Trophoblast cell (in vitro differentiated cells and primary cell): ENCODE results near the gene SAMD11.

Source experiments
- DNase-seq, 2 donors: peaks; one replicate each; pipeline ENCODE4 v3.0.0-alpha.2; 2016
- H2AFZ ChIP-seq: 2 replicates; pipeline ENCODE4 v1.6.1; 2013; ENCODE audit warnings: low read length, moderate library complexity, mild to moderate bottlenecking; ENCODE audit not compliant: insufficient read depth, poor library complexity
- H2AK5ac ChIP-seq: 2 replicates; pipeline ENCODE4 v1.6.1; 2013; ENCODE audit warnings: mild to moderate bottlenecking, low read length
- H2BK120ac ChIP-seq: 2 replicates; pipeline ENCODE4 v1.6.1; 2013; ENCODE audit warnings: low read length, mild to moderate bottlenecking, moderate library complexity; ENCODE audit not compliant: insufficient read depth, poor library complexity
- H2BK12ac ChIP-seq: 2 replicates; pipeline ENCODE4 v1.6.1; 2013; ENCODE audit warnings: mild to moderate bottlenecking, low read length, moderate library complexity
- H2BK5ac ChIP-seq: 2 replicates; pipeline ENCODE4 v1.6.1; 2013; ENCODE audit warnings: low read length, low read depth, moderate library complexity, mild to moderate bottlenecking; ENCODE audit not compliant: poor library complexity
- H3K14ac ChIP-seq: 2 replicates; pipeline ENCODE4 v1.6.1; 2013; ENCODE audit warnings: mild to moderate bottlenecking, low read length
- H3K18ac ChIP-seq: 2 replicates; pipeline ENCODE4 v1.6.1; 2013; ENCODE audit warnings: mild to moderate bottlenecking, low read length
- H3K23ac ChIP-seq: 2 replicates; pipeline ENCODE4 v1.6.1; 2013; ENCODE audit warnings: low read length
- H3K27ac ChIP-seq: 2 replicates; pipeline ENCODE4 v1.5.1; 2013; ENCODE audit warnings: low read depth, mild to moderate bottlenecking, inconsistent platforms, low read length, moderate library complexity
- H3K27me3 ChIP-seq: 2 replicates; pipeline ENCODE4 v1.6.1; 2013; ENCODE audit warnings: inconsistent platforms, mild to moderate bottlenecking, low read length, moderate library complexity; ENCODE audit not compliant: insufficient read depth
- H3K36me3 ChIP-seq, 2 experiments: 1 replicate in 1 of 2; 2 replicates in 1 of 2; pipeline ENCODE4 v1.6.1; 2013; ENCODE audit warnings: low read length in 2 of 2, mild to moderate bottlenecking in 2 of 2, moderate library complexity in 1 of 2; ENCODE audit not compliant: insufficient read depth in 2 of 2, control insufficient read depth in 1 of 2
- H3K4ac ChIP-seq: 2 replicates; pipeline ENCODE4 v1.6.1; 2013; ENCODE audit warnings: low read depth, mild to moderate bottlenecking, low read length, moderate library complexity
- H3K4me1 ChIP-seq, 2 experiments: 1 replicate in 1 of 2; 2 replicates in 1 of 2; pipeline ENCODE4 v1.6.1; 2013; ENCODE audit warnings: low read length in 2 of 2, mild to moderate bottlenecking in 2 of 2, moderate library complexity in 1 of 2; ENCODE audit not compliant: insufficient read depth in 2 of 2, control insufficient read depth in 1 of 2
- H3K4me2 ChIP-seq: 2 replicates; pipeline ENCODE4 v1.6.1; 2013; ENCODE audit warnings: inconsistent platforms, mild to moderate bottlenecking, low read length, moderate library complexity
- H3K4me3 ChIP-seq: 2 replicates; pipeline ENCODE4 v1.5.1; 2013; ENCODE audit warnings: mild to moderate bottlenecking, low read depth, low read length, inconsistent platforms
- H3K79me1 ChIP-seq: one replicate; pipeline ENCODE4 v1.6.1; 2013; ENCODE audit warnings: low read length
- H3K79me2 ChIP-seq: 2 replicates; pipeline ENCODE4 v1.6.1; 2013; ENCODE audit warnings: low read length, mild to moderate bottlenecking; ENCODE audit not compliant: control insufficient read depth, insufficient read depth, poor library complexity
- H3K9ac ChIP-seq: 2 replicates; pipeline ENCODE4 v1.6.1; 2013; ENCODE audit warnings: mild to moderate bottlenecking, low read length
- H3K9me3 ChIP-seq: 2 replicates; pipeline ENCODE4 v1.6.1; 2013; ENCODE audit warnings: low read depth, mild to moderate bottlenecking, control low read depth, inconsistent platforms, low read length; ENCODE audit not compliant: insufficient read depth
- H4K12ac ChIP-seq: 2 replicates; pipeline ENCODE4 v1.6.1; 2013; ENCODE audit warnings: low read depth, mild to moderate bottlenecking, low read length, moderate library complexity
- H4K8ac ChIP-seq: 2 replicates; pipeline ENCODE4 v1.6.1; 2013; ENCODE audit warnings: low read depth, mild to moderate bottlenecking, low read length, moderate library complexity
- H4K91ac ChIP-seq: one replicate; pipeline ENCODE4 v1.6.1; 2013; ENCODE audit warnings: low read depth, mild to moderate bottlenecking, low read length, moderate library complexity
- WGBS: extraction: QIAGEN DNeasy Blood & Tissue Kit; methylation state at CpG from one replicate; pipeline ENCODE4 v1.1.7; 2013; ENCODE audit warnings: missing lambda C conversion rate; ENCODE audit not compliant: insufficient read length, insufficient coverage; ENCODE audit errors: extremely low coverage; 5-methylcytosine and 5-hydroxymethylcytosine counted together

The SAMD11 gene

DNA sequence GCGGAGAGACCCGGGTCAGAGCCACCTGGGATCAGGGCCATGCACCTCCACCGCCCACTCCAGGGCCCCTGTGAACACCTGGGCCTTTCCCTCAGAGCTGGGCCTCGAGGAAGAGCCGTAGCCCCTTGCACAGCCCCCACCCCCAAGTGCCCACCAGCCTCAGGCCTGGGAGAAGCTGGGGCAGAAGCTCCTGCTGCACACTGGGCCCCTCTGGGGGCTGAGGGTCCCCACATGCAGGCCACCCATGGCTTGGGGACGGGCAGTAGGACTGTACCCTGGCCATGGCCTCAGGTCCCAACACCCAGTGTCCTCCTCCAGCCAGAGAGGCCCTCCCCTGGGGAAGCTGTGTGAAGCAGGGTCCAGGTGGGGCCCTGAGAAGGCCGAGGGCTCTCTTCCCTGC lies 28.9 kb downstream of the SAMD11 start:
- no peak overlapping the region for H2BK120ac ChIP-seq
- H2AK5ac ChIP-seq, result no peak overlapping the region
- no peak overlapping the region for H4K91ac ChIP-seq
- no peak overlapping the region for H4K8ac ChIP-seq
- H3K27ac ChIP-seq, result no peak overlapping the region
- H3K9ac ChIP-seq, result no peak overlapping the region
- no peak overlapping the region for H2AFZ ChIP-seq
- DNase-seq, result no peak
- no peak overlapping the region for H4K12ac ChIP-seq
- H3K79me1 ChIP-seq, result no peaks in the 10 kb centered on the region
- peaks cover 6% of the 10 kb centered on the region for H3K9me3 ChIP-seq
- H3K18ac ChIP-seq, result no peak overlapping the region
- H3K23ac ChIP-seq, result no peak overlapping the region
- H3K4me3 ChIP-seq, result no peak overlapping the region
- no peaks in the 10 kb centered on the region for H3K27me3 ChIP-seq
- WGBS, result no CpG with 5 or more reads among the region's 7 CpGs
- H3K4me2 ChIP-seq, result no peak overlapping the region
- H2BK5ac ChIP-seq, result no peak overlapping the region
- no peak overlapping the region for H2BK12ac ChIP-seq
- H3K14ac ChIP-seq, result no peak overlapping the region
- peaks cover 95 to 98% of the 10 kb centered on the region in 2 experiments for H3K36me3 ChIP-seq
- H3K79me2 ChIP-seq, result no peaks in the 10 kb centered on the region
- H3K4me1 ChIP-seq, result no peaks in the 10 kb centered on the region
- H3K4ac ChIP-seq, result no peak overlapping the region

DNA sequence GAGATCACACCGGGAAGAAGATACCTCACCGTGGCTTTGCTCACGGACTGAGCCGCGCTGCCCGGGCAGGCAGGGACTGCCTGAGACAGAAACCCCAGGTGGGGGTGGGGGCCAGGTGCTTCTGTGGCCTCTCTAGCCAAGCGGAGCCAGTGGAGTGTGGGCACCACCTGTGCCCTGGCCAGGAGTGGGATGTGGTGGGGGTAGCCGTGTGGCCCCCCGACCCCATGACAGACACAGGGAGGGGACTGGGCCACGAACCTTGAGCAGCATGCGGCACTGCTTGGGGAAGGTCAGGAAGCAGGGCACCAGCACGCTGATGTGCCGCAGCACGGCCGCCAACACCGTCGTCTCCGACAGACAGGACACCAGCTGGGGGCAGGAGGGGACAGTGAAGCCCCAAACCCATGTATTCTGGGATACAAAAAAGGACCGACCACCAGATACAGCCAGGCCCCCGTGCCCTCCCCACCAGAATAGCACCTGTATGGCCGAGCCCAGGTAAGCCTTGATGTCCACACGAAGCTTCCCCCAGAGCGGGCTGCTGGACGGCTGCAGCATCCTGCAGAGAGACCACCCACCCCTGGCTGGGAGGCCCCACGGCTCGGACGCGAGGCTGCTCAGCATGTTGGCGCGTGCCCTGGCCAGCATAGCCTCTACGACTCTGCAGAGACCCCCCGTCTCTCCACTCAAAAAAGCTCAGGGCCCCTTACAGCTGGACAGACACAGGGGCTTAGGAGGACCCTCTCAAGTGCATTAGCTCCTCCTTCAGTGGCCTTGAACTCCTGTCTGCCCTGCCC lies 30.0 kb downstream of the SAMD11 start:
- H2BK120ac ChIP-seq, result no peak overlapping the region
- no peak overlapping the region for H2BK5ac ChIP-seq
- no peaks in the 10 kb centered on the region for H3K27me3 ChIP-seq
- H4K12ac ChIP-seq, result no peak overlapping the region
- H2AFZ ChIP-seq, result no peak overlapping the region
- no peak overlapping the region for H3K4me2 ChIP-seq
- no peak overlapping the region for H3K4me3 ChIP-seq
- H2AK5ac ChIP-seq, result no peak overlapping the region
- no peak overlapping the region for H3K4ac ChIP-seq
- peaks cover 2% of the 10 kb centered on the region for H3K79me2 ChIP-seq
- H3K9me3 ChIP-seq, result peaks cover 6% of the 10 kb centered on the region
- no peak overlapping the region for H3K23ac ChIP-seq
- DNase-seq, result no peak
- H3K36me3 ChIP-seq, result peaks cover 84 to 87% of the 10 kb centered on the region in 2 experiments
- peaks cover 1% of the 10 kb centered on the region for H3K79me1 ChIP-seq
- no peak overlapping the region for H3K14ac ChIP-seq
- H3K9ac ChIP-seq, result no peak overlapping the region
- no peak overlapping the region for H4K91ac ChIP-seq
- H3K18ac ChIP-seq, result no peak overlapping the region
- no peak overlapping the region for H4K8ac ChIP-seq
- peaks cover 0 to 4% of the 10 kb centered on the region in 2 experiments for H3K4me1 ChIP-seq
- no peak overlapping the region for H3K27ac ChIP-seq
- no peak overlapping the region for H2BK12ac ChIP-seq
- no CpG with 5 or more reads among the region's 32 CpGs for WGBS

DNA sequence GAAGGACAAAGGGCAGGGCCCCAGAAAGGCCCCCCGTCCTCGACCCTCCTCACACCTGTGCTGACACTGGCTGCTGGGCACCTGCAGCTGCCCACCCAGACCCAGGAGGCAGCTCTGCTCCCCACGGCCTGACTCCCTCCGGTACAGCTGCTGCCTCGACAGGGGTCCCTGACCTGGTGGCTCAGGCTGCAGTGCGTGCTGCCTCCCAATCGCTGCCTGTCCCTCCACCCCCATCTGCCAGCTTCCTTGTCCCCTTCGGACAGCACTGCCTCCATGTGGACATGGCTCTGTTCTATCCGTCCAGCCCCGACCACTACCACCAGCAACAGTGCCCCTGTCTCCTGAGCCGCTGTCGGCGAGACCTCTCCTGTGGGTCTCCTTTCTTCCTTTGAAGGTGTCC lies 31.2 kb downstream of the SAMD11 start:
- Histone ChIP-seq H3K18ac (no peak overlapping the region), H3K79me2 (peaks cover 5% of the 10 kb centered on the region), H4K12ac (no peak overlapping the region), H2BK120ac (no peak overlapping the region), H3K4me3 (no peak overlapping the region), H3K23ac (no peak overlapping the region), H4K91ac (no peak overlapping the region), H3K14ac (no peak overlapping the region), H2AFZ (no peak overlapping the region), H3K36me3 (peaks cover 72 to 75% of the 10 kb centered on the region in 2 experiments), H2AK5ac (no peak overlapping the region), H2BK12ac (no peak overlapping the region), H3K9me3 (peaks cover 6% of the 10 kb centered on the region), H3K9ac (no peak overlapping the region), H4K8ac (no peak overlapping the region), H3K27ac (no peak overlapping the region), H3K4ac (no peak overlapping the region), H3K27me3 (no peaks in the 10 kb centered on the region), H3K4me1 (peaks cover 0 to 9% of the 10 kb centered on the region in 2 experiments), H3K79me1 (peaks cover 4% of the 10 kb centered on the region), H2BK5ac (no peak overlapping the region), H3K4me2 (no peak overlapping the region)
- no peak for DNase-seq
- no CpG with 5 or more reads among the region's 13 CpGs for WGBS

DNA sequence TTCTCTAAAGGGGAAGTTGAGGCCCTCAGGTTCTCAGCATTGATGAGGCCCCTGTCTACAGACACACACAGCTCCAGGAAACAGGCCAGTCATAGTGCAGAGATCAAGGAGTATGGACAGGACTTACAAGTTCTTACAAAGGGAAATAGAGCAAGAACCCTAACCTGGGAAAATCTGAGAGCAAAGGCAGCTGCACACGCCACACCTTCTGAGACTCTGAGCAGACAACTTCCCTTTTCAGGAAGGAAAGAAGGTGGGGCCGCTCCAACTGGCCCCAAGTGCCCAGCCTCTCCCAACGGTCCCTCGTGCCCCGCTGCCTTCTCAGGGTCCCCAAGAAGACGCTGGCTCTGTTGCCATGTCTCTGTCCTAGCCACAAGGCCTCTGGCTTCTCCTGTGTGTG lies 31.8 kb downstream of the SAMD11 start:
- H2AFZ ChIP-seq, result no peak overlapping the region
- H4K91ac ChIP-seq, result no peak overlapping the region
- H2BK5ac ChIP-seq, result no peak overlapping the region
- no peak overlapping the region for H3K9ac ChIP-seq
- H3K9me3 ChIP-seq, result peaks cover 1% of the 10 kb centered on the region
- H3K36me3 ChIP-seq, result peaks cover 67 to 69% of the 10 kb centered on the region in 2 experiments
- no peak overlapping the region for H2BK12ac ChIP-seq
- no peak overlapping the region for H2BK120ac ChIP-seq
- H3K14ac ChIP-seq, result no peak overlapping the region
- H4K8ac ChIP-seq, result no peak overlapping the region
- no peak overlapping the region for H2AK5ac ChIP-seq
- no peak overlapping the region for H3K23ac ChIP-seq
- no peak overlapping the region for H3K18ac ChIP-seq
- no peak for DNase-seq
- H3K27me3 ChIP-seq, result no peaks in the 10 kb centered on the region
- peaks cover 7% of the 10 kb centered on the region for H3K79me1 ChIP-seq
- peaks cover 5% of the 10 kb centered on the region for H3K79me2 ChIP-seq
- H3K4me2 ChIP-seq, result no peak overlapping the region
- H3K4ac ChIP-seq, result no peak overlapping the region
- no peak overlapping the region for H4K12ac ChIP-seq
- H3K4me3 ChIP-seq, result no peak overlapping the region
- H3K4me1 ChIP-seq, result peaks cover 0 to 9% of the 10 kb centered on the region in 2 experiments
- WGBS, result no CpG with 5 or more reads among the region's 6 CpGs
- no peak overlapping the region for H3K27ac ChIP-seq
